ENCODE data around the gene TMEM154. TPM values are rescaled to one million over a fixed set of nuclear protein-coding genes. Genes with fewer than 3 reads are reported as not detected.

TMEM154 gene
- total RNA-seq, 5 donors from 2014 or later (not counting 1 experiment from before 2014, with no cell fraction given) = 19.3 to 28.5 (median 24.6) TPM

DNA sequence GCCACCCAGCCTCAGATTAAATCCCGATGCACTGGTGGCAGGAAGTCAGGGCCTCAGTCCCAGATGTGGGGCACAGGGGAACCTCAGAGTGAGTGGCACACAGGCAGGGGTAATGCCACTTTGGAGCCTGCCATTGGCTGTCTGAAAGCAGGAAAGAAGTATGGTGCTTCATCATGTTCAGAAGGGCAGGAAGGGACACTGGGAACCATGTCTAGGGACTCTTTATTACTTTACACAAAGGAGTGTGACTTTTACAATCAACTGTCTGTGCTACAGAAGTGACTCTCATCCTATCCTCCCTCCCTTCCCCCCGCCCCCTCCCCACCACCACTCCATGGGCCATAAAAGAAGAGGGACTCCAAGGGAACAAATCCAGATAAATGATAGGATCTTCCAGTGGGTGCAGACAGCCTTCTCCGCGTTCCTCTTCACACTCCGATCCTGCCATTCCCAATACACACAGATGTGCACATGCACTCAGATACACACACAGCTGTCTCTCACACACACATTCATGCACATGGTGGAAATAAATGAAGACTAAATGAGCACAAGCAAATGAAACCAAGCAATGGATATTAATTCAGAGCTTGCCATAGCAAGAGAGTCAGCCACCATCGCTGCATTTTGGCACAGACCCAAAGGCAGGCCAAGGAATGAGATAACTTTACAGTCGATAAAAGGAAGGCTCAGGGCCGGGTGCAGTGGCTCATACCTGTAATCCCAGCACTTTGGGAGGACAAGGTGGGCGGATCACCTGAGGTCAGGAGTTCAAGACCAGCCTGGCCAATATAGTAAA, 2.5 kb upstream of the TMEM154 start:
- H3K27ac Mint-ChIP-seq = no peak overlapping the region
- H3K4me1 Mint-ChIP-seq = peaks cover 26 to 39% (median 35%) of the 10 kb centered on the region in 3 donors
- ATAC-seq (replicated peaks in 1 of 4) (no peak), DNase-seq (no peak)
- H3K4me1 ChIP-seq (ENCODE audit: control insufficient read depth in 1 of 2, extremely low read depth in 1 of 2, insufficient read depth in 2 of 2, low read length in 2 of 2) = peaks cover 13 to 14% of the 10 kb centered on the region in 2 experiments
- 94% methylated on average over 7 of the region's 9 CpGs for WGBS (ENCODE audit: insufficient coverage)
- no peaks in the 10 kb centered on the region for H3K9me3 ChIP-seq
- no peak overlapping the region for H3K27ac ChIP-seq (ENCODE audit: low read length)
- H3K4me3 Mint-ChIP-seq = no peak overlapping the region
- peaks cover 0 to 6% of the 10 kb centered on the region in 2 experiments for H3K27me3 ChIP-seq (replicated peaks in 1 of 2; ENCODE audit: control insufficient read depth in 2 of 2, extremely low read depth in 1 of 2, insufficient read depth in 2 of 2, low read length in 1 of 2)
- H3K4me3 ChIP-seq (ENCODE audit: control insufficient read depth in 1 of 2, extremely low read depth in 1 of 2, low read length in 1 of 2) = no peak overlapping the region
- POLR2A ChIA-PET = no interaction called here
- no peaks in the 10 kb centered on the region for H3K9me3 Mint-ChIP-seq
- H3K36me3 Mint-ChIP-seq = no peaks in the 10 kb centered on the region
- no peaks in the 10 kb centered on the region for H3K27me3 Mint-ChIP-seq
- H3K36me3 ChIP-seq (ENCODE audit: control insufficient read depth in 2 of 2, extremely low read depth in 1 of 2, insufficient read depth in 1 of 2, low read length in 1 of 2) = no peaks in the 10 kb centered on the region
- CTCF ChIA-PET = no interaction called here

DNA sequence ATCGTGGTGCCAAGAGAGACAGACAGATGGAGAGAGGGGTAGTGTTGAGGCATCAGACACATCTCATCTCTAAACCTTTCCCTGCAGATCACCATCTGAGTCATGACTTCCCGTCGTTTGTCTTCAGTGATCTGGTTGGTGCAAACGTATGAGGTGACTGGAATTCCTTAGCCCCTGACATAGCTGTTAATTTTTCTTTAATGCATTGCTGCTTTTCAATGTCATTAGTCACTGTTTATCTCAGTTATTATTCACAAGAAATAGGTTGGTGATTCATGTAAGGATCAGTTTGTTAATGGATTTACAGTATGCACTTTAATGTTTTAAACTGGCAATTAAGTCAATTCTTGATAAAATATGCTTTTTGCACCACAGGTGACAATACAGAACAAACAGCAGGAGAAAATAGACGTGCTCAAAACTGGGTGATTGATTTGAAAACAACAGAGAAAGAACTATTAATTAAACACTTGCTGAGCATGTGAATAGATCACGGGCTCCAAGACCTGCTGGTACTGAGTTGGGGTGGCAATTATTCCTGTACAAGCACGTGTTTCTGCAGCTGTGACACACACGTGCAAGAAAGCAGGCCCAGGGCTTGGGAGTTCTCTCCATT, 1.3 kb upstream of the TMEM154 start:
- Mint-ChIP-seq H3K4me3 (peak overlapping the region in 2 of 3 donors; percentile 53 to 66), H3K36me3 (peaks cover 8% of the 10 kb centered on the region), H3K4me1 (peaks cover 38 to 47% (median 44%) of the 10 kb centered on the region in 3 donors), H3K27ac (peak overlapping the region; percentile 83 to 85), H3K27me3 (no peaks in the 10 kb centered on the region), H3K9me3 (no peaks in the 10 kb centered on the region)
- H3K4me1 ChIP-seq (ENCODE audit: control insufficient read depth in 1 of 2, extremely low read depth in 1 of 2, insufficient read depth in 2 of 2, low read length in 2 of 2) = peaks cover 16 to 19% of the 10 kb centered on the region in 2 experiments
- H3K27ac ChIP-seq (ENCODE audit: low read length) = peak overlapping the region; percentile 77
- no peaks in the 10 kb centered on the region for H3K36me3 ChIP-seq (ENCODE audit: control insufficient read depth in 2 of 2, extremely low read depth in 1 of 2, insufficient read depth in 1 of 2, low read length in 1 of 2)
- WGBS (ENCODE audit: insufficient coverage) = 60% methylated on average over 1 of the region's 8 CpGs
- no peak overlapping the region for H3K4me3 ChIP-seq (ENCODE audit: control insufficient read depth in 1 of 2, extremely low read depth in 1 of 2, low read length in 1 of 2)
- ChIA-PET POLR2A (interaction anchor here in 1 of 2 donors (0.6 kb wide), 1 partner anchor 1870 kb away, joined by 3 read pairs; no protein-coding TSS in a partner anchor), CTCF (interaction anchor here in 1 of 2 donors (0.6 kb wide), 1 partner anchor 263 kb away, joined by 4 read pairs; no protein-coding TSS in a partner anchor)
- H3K27me3 ChIP-seq (replicated peaks in 1 of 2; ENCODE audit: control insufficient read depth in 2 of 2, extremely low read depth in 1 of 2, insufficient read depth in 2 of 2, low read length in 1 of 2) = peaks cover 0 to 6% of the 10 kb centered on the region in 2 experiments
- DNase-seq (peak in 1 of 35 experiments; percentile 12), ATAC-seq (replicated peaks in 1 of 4) (no peak)
- H3K9me3 ChIP-seq = no peaks in the 10 kb centered on the region

DNA sequence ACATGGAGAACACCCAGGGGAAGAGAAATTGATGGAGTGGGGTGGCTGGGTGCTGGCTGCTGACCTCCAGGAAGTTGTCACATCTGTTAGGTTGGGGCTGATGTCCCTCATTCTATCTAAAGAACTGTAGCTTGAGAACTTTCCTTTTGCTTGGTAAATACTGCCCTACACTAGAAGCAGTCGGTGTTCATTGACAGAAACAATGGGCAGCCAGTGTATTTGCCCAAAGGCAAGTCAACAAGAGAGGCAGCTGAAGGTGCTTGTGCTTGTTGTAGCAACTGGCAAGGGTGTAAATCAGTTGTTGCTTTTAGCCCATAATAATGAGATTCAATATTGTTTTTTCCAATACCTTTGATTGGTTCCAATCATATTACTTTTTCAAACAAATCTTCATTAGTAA, 956 bp downstream of the TMEM154 start:
- DNase-seq (peak in 1 of 35 experiments; percentile 6), ATAC-seq (replicated peaks in 1 of 4) (no peak)
- H3K27me3 ChIP-seq (replicated peaks in 1 of 2; ENCODE audit: control insufficient read depth in 2 of 2, extremely low read depth in 1 of 2, insufficient read depth in 2 of 2, low read length in 1 of 2) = peaks cover 0 to 5% of the 10 kb centered on the region in 2 experiments
- no peak overlapping the region for H3K27ac ChIP-seq (ENCODE audit: low read length)
- H3K4me3 ChIP-seq (ENCODE audit: control insufficient read depth in 1 of 2, extremely low read depth in 1 of 2, low read length in 1 of 2) = peak overlapping the region; percentile 7 to 77
- Mint-ChIP-seq H3K27ac (peak overlapping the region; percentile 93 to 97), H3K4me1 (peaks cover 44 to 52% (median 49%) of the 10 kb centered on the region in 3 donors), H3K27me3 (no peaks in the 10 kb centered on the region), H3K4me3 (peak overlapping the region; percentile 89 to 95 (median 92)), H3K36me3 (peaks cover 19% of the 10 kb centered on the region), H3K9me3 (no peaks in the 10 kb centered on the region)
- no CpG with 5 or more reads among the region's 1 CpG for WGBS (ENCODE audit: insufficient coverage)
- H3K4me1 ChIP-seq (ENCODE audit: control insufficient read depth in 1 of 2, extremely low read depth in 1 of 2, insufficient read depth in 2 of 2, low read length in 2 of 2) = peaks cover 19% of the 10 kb centered on the region in 2 experiments
- ChIA-PET POLR2A (interaction anchor here (0.5 to 1.1 kb wide), 11 partner anchors 12 to 513 kb away, joined by 3 to 6 read pairs (median 3); no protein-coding TSS in a partner anchor), CTCF (interaction anchor here (0.5 to 3.0 kb wide), 12 partner anchors 12 to 222 kb away, joined by 3 to 11 read pairs (median 3); no protein-coding TSS in a partner anchor)
- peaks cover 0 to 7% of the 10 kb centered on the region in 2 donors for H3K36me3 ChIP-seq (ENCODE audit: control insufficient read depth in 2 of 2, extremely low read depth in 1 of 2, insufficient read depth in 1 of 2, low read length in 1 of 2)
- H3K9me3 ChIP-seq = no peaks in the 10 kb centered on the region

DNA sequence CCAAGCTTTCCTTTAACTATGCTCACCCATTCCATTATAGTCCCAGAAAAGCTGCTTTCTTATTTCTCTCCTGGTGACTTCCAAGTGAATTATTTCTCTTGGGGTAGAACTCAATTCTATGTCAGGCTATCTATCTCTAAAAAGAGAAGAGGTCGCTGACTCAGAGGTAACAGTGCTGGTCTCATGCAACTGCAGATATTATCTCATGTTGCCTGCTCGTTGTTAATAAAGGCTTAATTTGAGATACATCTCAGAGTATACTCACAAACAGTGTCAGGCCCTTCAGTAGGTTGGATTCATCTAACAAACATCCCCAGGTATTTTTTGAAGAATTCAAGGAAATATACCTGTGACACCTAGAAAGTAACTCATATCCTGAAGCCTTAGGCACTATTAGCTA, 2.7 kb downstream of the TMEM154 start:
- no peaks in the 10 kb centered on the region for H3K9me3 Mint-ChIP-seq
- H3K27ac ChIP-seq (ENCODE audit: low read length) = no peak overlapping the region
- H3K9me3 ChIP-seq = no peaks in the 10 kb centered on the region
- H3K27me3 ChIP-seq (replicated peaks in 1 of 2; ENCODE audit: control insufficient read depth in 2 of 2, extremely low read depth in 1 of 2, insufficient read depth in 2 of 2, low read length in 1 of 2) = no peaks in the 10 kb centered on the region
- 60% methylated on average over 1 of the region's 2 CpGs for WGBS (ENCODE audit: insufficient coverage)
- peaks cover 25% of the 10 kb centered on the region for H3K36me3 Mint-ChIP-seq
- CTCF ChIA-PET = interaction anchor here in 1 of 2 donors (1.8 kb wide), 1 partner anchor 176 kb away, joined by 4 read pairs; no protein-coding TSS in a partner anchor
- POLR2A ChIA-PET = interaction anchor here (0.5 to 0.6 kb wide), 2 partner anchors 126 to 256 kb away, joined by 3 read pairs; no protein-coding TSS in a partner anchor
- no peak overlapping the region for H3K4me3 Mint-ChIP-seq
- no peak for ATAC-seq (replicated peaks in 1 of 4)
- DNase-seq = no peak
- H3K27me3 Mint-ChIP-seq = no peaks in the 10 kb centered on the region
- H3K4me3 ChIP-seq (ENCODE audit: control insufficient read depth in 1 of 2, extremely low read depth in 1 of 2, low read length in 1 of 2) = no peak overlapping the region
- peaks cover 19% of the 10 kb centered on the region in 2 experiments for H3K4me1 ChIP-seq (ENCODE audit: control insufficient read depth in 1 of 2, extremely low read depth in 1 of 2, insufficient read depth in 2 of 2, low read length in 2 of 2)
- H3K27ac Mint-ChIP-seq = peak overlapping the region in 1 of 2 donors; percentile 4
- peaks cover 0 to 7% of the 10 kb centered on the region in 2 donors for H3K36me3 ChIP-seq (ENCODE audit: control insufficient read depth in 2 of 2, extremely low read depth in 1 of 2, insufficient read depth in 1 of 2, low read length in 1 of 2)
- H3K4me1 Mint-ChIP-seq = peaks cover 44 to 56% (median 51%) of the 10 kb centered on the region in 3 donors

DNA sequence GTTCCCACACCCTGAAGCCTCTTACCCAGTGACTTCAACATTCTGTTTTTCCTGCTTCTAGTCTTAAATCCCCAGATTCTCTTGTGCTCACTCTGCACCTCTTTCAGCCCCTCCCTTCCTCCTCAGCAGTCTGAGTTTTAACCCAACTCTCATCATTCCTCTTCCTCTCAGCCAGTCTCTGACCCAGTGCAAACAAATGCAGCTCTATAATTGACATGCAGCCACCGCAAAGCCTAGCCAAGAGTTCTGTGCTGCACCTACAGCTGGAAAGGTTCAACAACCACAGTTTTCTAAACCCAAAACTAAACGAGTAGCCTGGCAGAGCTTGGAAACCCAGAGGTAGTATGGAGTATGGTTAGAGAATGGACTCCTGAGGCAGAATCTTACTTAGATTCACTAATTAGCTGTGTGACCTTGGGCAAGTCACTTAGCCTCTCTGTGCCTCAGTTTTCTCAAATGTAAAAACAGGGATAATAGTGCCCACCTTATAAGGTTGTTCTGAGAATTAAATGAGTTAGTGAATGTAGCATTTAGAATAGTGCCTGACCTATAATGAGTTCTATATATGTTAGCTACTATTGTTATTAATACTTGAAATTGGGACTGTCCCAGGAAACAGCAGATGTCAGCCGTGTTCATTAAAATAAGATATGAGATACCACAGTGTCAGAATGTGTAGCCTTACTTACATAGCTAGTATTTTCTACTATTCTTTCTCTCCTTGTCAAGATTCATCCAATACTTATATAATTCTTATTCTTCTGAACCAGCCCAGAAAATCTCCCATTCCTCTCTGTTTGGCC, 3.5 kb downstream of the TMEM154 start:
- Mint-ChIP-seq H3K4me3 (no peak overlapping the region), H3K27me3 (no peaks in the 10 kb centered on the region), H3K9me3 (no peaks in the 10 kb centered on the region), H3K4me1 (peaks cover 45 to 59% (median 51%) of the 10 kb centered on the region in 3 donors), H3K36me3 (peaks cover 26% of the 10 kb centered on the region), H3K27ac (peak overlapping the region; percentile 4 to 12)
- DNase-seq (no peak), ATAC-seq (replicated peaks in 1 of 4) (no peak)
- Histone ChIP-seq H3K4me3 (ENCODE audit: control insufficient read depth in 1 of 2, extremely low read depth in 1 of 2, low read length in 1 of 2) (no peak overlapping the region), H3K4me1 (ENCODE audit: control insufficient read depth in 1 of 2, extremely low read depth in 1 of 2, insufficient read depth in 2 of 2, low read length in 2 of 2) (peaks cover 19% of the 10 kb centered on the region in 2 experiments), H3K27ac (ENCODE audit: low read length) (no peak overlapping the region), H3K9me3 (no peaks in the 10 kb centered on the region), H3K36me3 (ENCODE audit: control insufficient read depth in 2 of 2, extremely low read depth in 1 of 2, insufficient read depth in 1 of 2, low read length in 1 of 2) (peaks cover 0 to 7% of the 10 kb centered on the region in 2 donors), H3K27me3 (replicated peaks in 1 of 2; ENCODE audit: control insufficient read depth in 2 of 2, extremely low read depth in 1 of 2, insufficient read depth in 2 of 2, low read length in 1 of 2) (no peaks in the 10 kb centered on the region)
- ChIA-PET POLR2A (interaction anchor here in 1 of 2 donors (0.5 kb wide), 1 partner anchor 255 kb away, joined by 3 read pairs; no protein-coding TSS in a partner anchor), CTCF (interaction anchor here in 1 of 2 donors (1.8 kb wide), 1 partner anchor 175 kb away, joined by 4 read pairs; no protein-coding TSS in a partner anchor)
- WGBS (ENCODE audit: insufficient coverage) = no CpG with 5 or more reads among the region's 3 CpGs
